ENCODE data around the gene MS4A6A. TPM values are rescaled to one million over a fixed set of nuclear protein-coding genes. Genes with fewer than 3 reads are reported as not detected.
"Not testable (repeated sequence)": the region's sequence is repeated elsewhere in the genome, so short reads cannot be mapped to it uniquely, and the experiment has no call there.

The MS4A6A gene
- total RNA-seq, 1 donor from 2014 or later = not detected

- DNase-seq (ENCODE audit: low read depth) (peak; percentile 0), FAIRE-seq (peak; percentile 54)
- Histone ChIP-seq H4K20me1 (ENCODE audit: insufficient read depth, low read length) (no peaks in the 10 kb centered on the region), H3K4me2 (ENCODE audit: low read length) (no peak overlapping the region), H3K27ac (ENCODE audit: low read depth, low read length) (no peak overlapping the region), H2AFZ (ENCODE audit: low read depth, low read length) (no peak overlapping the region), H3K36me3 (ENCODE audit: insufficient read depth, low read length) (no peaks in the 10 kb centered on the region), H3K27me3 (ENCODE audit: insufficient read depth, low read length) (no peaks in the 10 kb centered on the region), H3K4me1 (ENCODE audit: insufficient read depth, low read length) (no peaks in the 10 kb centered on the region), H3K4me3 (ENCODE audit: insufficient read depth, low read depth, low read length) (no peak overlapping the region), H3K9me3 (ENCODE audit: insufficient read depth, low read depth, low read length) (no peaks in the 10 kb centered on the region), H3K9ac (ENCODE audit: low read length) (no peak overlapping the region), H3K79me2 (ENCODE audit: insufficient read depth, low read length) (no peaks in the 10 kb centered on the region)
- Mint-ChIP-seq H3K36me3 (ENCODE audit: low read depth, unreplicated experiment) (no peaks in the 10 kb centered on the region), H3K27ac (ENCODE audit: unreplicated experiment) (peak overlapping the region; percentile 28), H3K4me1 (ENCODE audit: low read depth, unreplicated experiment) (peaks cover 10% of the 10 kb centered on the region), H3K4me3 (ENCODE audit: unreplicated experiment) (no peak overlapping the region), H3K27me3 (ENCODE audit: low read depth, unreplicated experiment) (no peaks in the 10 kb centered on the region), H3K9me3 (ENCODE audit: unreplicated experiment) (peaks cover 4% of the 10 kb centered on the region)
- TF ChIP-seq CTCF (IDR thresholded peaks at IDR 0.05; ENCODE audit: insufficient read depth, low read depth, low read length) = peak; percentile 83
- TF ChIP-seq EZH2 (IDR thresholded peaks at IDR 0.05; ENCODE audit: insufficient read depth, low read length) = no peak
Observed at GRCh38 chr11:60193687-60194433, 11.0 kb upstream of the MS4A6A start.

DNA sequence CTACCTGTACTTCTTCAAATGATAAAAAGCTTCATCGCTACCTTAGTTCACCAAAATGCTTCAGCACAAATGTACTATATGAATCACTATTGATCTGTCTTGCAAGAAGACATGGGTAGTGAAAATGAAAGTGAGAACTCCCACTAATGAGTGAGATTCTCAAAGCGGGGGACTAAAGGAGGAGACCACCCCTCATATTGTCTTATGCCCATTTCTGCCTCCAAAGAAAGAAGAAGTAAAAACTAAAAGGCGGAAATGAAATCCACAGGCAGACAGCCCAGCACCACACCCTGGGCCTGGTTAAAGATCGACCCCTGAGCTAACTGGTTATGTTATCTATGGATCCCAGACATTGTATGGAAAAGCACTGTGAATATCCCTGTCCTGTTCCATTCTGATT is 9.7 kb upstream of the MS4A6A start:
- H3K36me3 Mint-ChIP-seq (ENCODE audit: low read depth, unreplicated experiment); H3K27ac ChIP-seq (ENCODE audit: low read depth, low read length); H2AFZ ChIP-seq (ENCODE audit: low read depth, low read length); H3K9me3 Mint-ChIP-seq (ENCODE audit: unreplicated experiment); H3K4me3 Mint-ChIP-seq (ENCODE audit: unreplicated experiment); H3K79me2 ChIP-seq (ENCODE audit: insufficient read depth, low read length); DNase-seq (ENCODE audit: low read depth); H3K4me1 ChIP-seq (ENCODE audit: insufficient read depth, low read length); FAIRE-seq; H3K27me3 Mint-ChIP-seq (ENCODE audit: low read depth, unreplicated experiment); H3K9ac ChIP-seq (ENCODE audit: low read length); H3K4me3 ChIP-seq (ENCODE audit: insufficient read depth, low read depth, low read length); H3K36me3 ChIP-seq (ENCODE audit: insufficient read depth, low read length); H3K9me3 ChIP-seq (ENCODE audit: insufficient read depth, low read depth, low read length); H3K27ac Mint-ChIP-seq (ENCODE audit: unreplicated experiment); H3K27me3 ChIP-seq (ENCODE audit: insufficient read depth, low read length); H3K4me2 ChIP-seq (ENCODE audit: low read length); H4K20me1 ChIP-seq (ENCODE audit: insufficient read depth, low read length): not testable (repeated sequence)
- peaks cover 10% of the 10 kb centered on the region for H3K4me1 Mint-ChIP-seq (ENCODE audit: low read depth, unreplicated experiment)

- H3K36me3 ChIP-seq (ENCODE audit: insufficient read depth, low read length); H3K4me1 Mint-ChIP-seq (ENCODE audit: low read depth, unreplicated experiment); H3K27ac ChIP-seq (ENCODE audit: low read depth, low read length); H2AFZ ChIP-seq (ENCODE audit: low read depth, low read length); H3K9me3 Mint-ChIP-seq (ENCODE audit: unreplicated experiment); H3K27ac Mint-ChIP-seq (ENCODE audit: unreplicated experiment); H3K79me2 ChIP-seq (ENCODE audit: insufficient read depth, low read length); H3K4me1 ChIP-seq (ENCODE audit: insufficient read depth, low read length); FAIRE-seq; H3K4me3 Mint-ChIP-seq (ENCODE audit: unreplicated experiment); H3K9ac ChIP-seq (ENCODE audit: low read length); H3K36me3 Mint-ChIP-seq (ENCODE audit: low read depth, unreplicated experiment); H3K4me2 ChIP-seq (ENCODE audit: low read length); H3K27me3 Mint-ChIP-seq (ENCODE audit: low read depth, unreplicated experiment); DNase-seq (ENCODE audit: low read depth); H3K4me3 ChIP-seq (ENCODE audit: insufficient read depth, low read depth, low read length); H3K9me3 ChIP-seq (ENCODE audit: insufficient read depth, low read depth, low read length); H4K20me1 ChIP-seq (ENCODE audit: insufficient read depth, low read length); H3K27me3 ChIP-seq (ENCODE audit: insufficient read depth, low read length): not testable (repeated sequence)
Observed at GRCh38 chr11:60188481-60188880, 5.6 kb upstream of the MS4A6A start.

- not testable (repeated sequence) for H3K4me2 ChIP-seq (ENCODE audit: low read length); H3K27ac Mint-ChIP-seq (ENCODE audit: unreplicated experiment); H3K4me1 Mint-ChIP-seq (ENCODE audit: low read depth, unreplicated experiment); DNase-seq (ENCODE audit: low read depth); H3K9me3 ChIP-seq (ENCODE audit: insufficient read depth, low read depth, low read length); FAIRE-seq; H3K4me1 ChIP-seq (ENCODE audit: insufficient read depth, low read length); H3K27me3 ChIP-seq (ENCODE audit: insufficient read depth, low read length); H2AFZ ChIP-seq (ENCODE audit: low read depth, low read length); H3K4me3 ChIP-seq (ENCODE audit: insufficient read depth, low read depth, low read length); H3K9me3 Mint-ChIP-seq (ENCODE audit: unreplicated experiment); H4K20me1 ChIP-seq (ENCODE audit: insufficient read depth, low read length); H3K27me3 Mint-ChIP-seq (ENCODE audit: low read depth, unreplicated experiment); H3K4me3 Mint-ChIP-seq (ENCODE audit: unreplicated experiment); H3K36me3 ChIP-seq (ENCODE audit: insufficient read depth, low read length); H3K79me2 ChIP-seq (ENCODE audit: insufficient read depth, low read length); H3K9ac ChIP-seq (ENCODE audit: low read length); H3K27ac ChIP-seq (ENCODE audit: low read depth, low read length); H3K36me3 Mint-ChIP-seq (ENCODE audit: low read depth, unreplicated experiment)
Observed at GRCh38 chr11:60186128-60186527, 3.2 kb upstream of the MS4A6A start.

DNA sequence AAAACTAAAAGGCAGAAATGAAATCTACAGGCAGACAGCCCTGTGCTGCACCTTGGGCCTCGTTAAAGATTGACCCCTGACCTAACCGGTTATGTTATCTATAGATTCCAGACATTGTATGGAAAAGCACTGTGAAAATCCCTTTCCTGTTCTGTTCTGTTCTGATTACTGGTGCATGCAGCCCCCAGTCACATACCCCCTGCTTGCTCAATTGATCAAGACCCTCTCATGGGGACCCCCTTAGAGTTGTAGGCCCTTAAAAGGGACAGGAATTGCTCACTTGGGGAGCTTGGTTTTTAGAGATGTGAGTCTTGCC is 2.6 kb upstream of the MS4A6A start:
- not testable (repeated sequence) for H3K9me3 ChIP-seq (ENCODE audit: insufficient read depth, low read depth, low read length); DNase-seq (ENCODE audit: low read depth); H3K4me2 ChIP-seq (ENCODE audit: low read length); H3K4me3 Mint-ChIP-seq (ENCODE audit: unreplicated experiment); H3K27ac Mint-ChIP-seq (ENCODE audit: unreplicated experiment); H3K79me2 ChIP-seq (ENCODE audit: insufficient read depth, low read length); H3K27me3 Mint-ChIP-seq (ENCODE audit: low read depth, unreplicated experiment); H3K4me1 ChIP-seq (ENCODE audit: insufficient read depth, low read length); H3K9me3 Mint-ChIP-seq (ENCODE audit: unreplicated experiment); H4K20me1 ChIP-seq (ENCODE audit: insufficient read depth, low read length); H3K9ac ChIP-seq (ENCODE audit: low read length); H3K4me3 ChIP-seq (ENCODE audit: insufficient read depth, low read depth, low read length); H3K36me3 Mint-ChIP-seq (ENCODE audit: low read depth, unreplicated experiment); H3K4me1 Mint-ChIP-seq (ENCODE audit: low read depth, unreplicated experiment); H3K36me3 ChIP-seq (ENCODE audit: insufficient read depth, low read length); H3K27ac ChIP-seq (ENCODE audit: low read depth, low read length); H2AFZ ChIP-seq (ENCODE audit: low read depth, low read length); H3K27me3 ChIP-seq (ENCODE audit: insufficient read depth, low read length); FAIRE-seq

Data from astrocyte (in vitro differentiated cells and primary cell).